ENCODE data around the gene HOXB2. TPM values are rescaled to one million over a fixed set of nuclear protein-coding genes. Genes with fewer than 3 reads are reported as not detected.
"Not testable (repeated sequence)": the region's sequence is repeated elsewhere in the genome, so short reads cannot be mapped to it uniquely, and the experiment has no call there.

Gene HOXB2
- polyA plus RNA-seq, 1 donor from 2014 or later, result not detected

- H3K27me3 ChIP-seq (ENCODE audit: insufficient read depth, low read depth, low read length), result peaks cover 44% of the 10 kb centered on the region
- no peaks in the 10 kb centered on the region for H3K9me2 ChIP-seq (ENCODE audit: insufficient read depth, low read length)
- no peaks in the 10 kb centered on the region for H4K20me1 ChIP-seq (ENCODE audit: insufficient read depth)
These were observed 34.5 kb downstream of the HOXB2 start for GRCh38 chr17:48510381-48510760.

GRCh38 chr17:48509708-48510107 lies 35.2 kb downstream of the HOXB2 start:
- not testable (repeated sequence) for H3K4me2 ChIP-seq (ENCODE audit: low read length); H3K9me3 ChIP-seq (ENCODE audit: low read length); H3K27ac ChIP-seq (ENCODE audit: low read length); H3F3A ChIP-seq (ENCODE audit: insufficient read depth, low read length, poor library complexity, severe bottlenecking); H3K4me3 ChIP-seq (ENCODE audit: low read length); H3K36me3 ChIP-seq (ENCODE audit: insufficient read depth, low read length); H2AFZ ChIP-seq (ENCODE audit: low read depth, low read length); H3K9me2 ChIP-seq (ENCODE audit: insufficient read depth, low read length); H3K9ac ChIP-seq (ENCODE audit: low read length); H4K20me1 ChIP-seq (ENCODE audit: insufficient read depth); H3K79me2 ChIP-seq (replicated peaks; ENCODE audit: insufficient read depth, low read length)
- H3K27me3 ChIP-seq (ENCODE audit: insufficient read depth, low read depth, low read length), result peaks cover 42% of the 10 kb centered on the region

More at GRCh38 chr17:48510381-48510760, 34.5 kb downstream of the HOXB2 start:
- Histone ChIP-seq H3K79me2 (replicated peaks; ENCODE audit: insufficient read depth, low read length) (no peaks in the 10 kb centered on the region), H3K9ac (ENCODE audit: low read length) (no peak overlapping the region), H3K27ac (ENCODE audit: low read length) (no peak overlapping the region), H3K36me3 (ENCODE audit: insufficient read depth, low read length) (no peaks in the 10 kb centered on the region), H3K4me2 (ENCODE audit: low read length) (no peak overlapping the region), H2AFZ (ENCODE audit: low read depth, low read length) (no peak overlapping the region), H3K4me3 (ENCODE audit: low read length) (no peak overlapping the region), H3F3A (ENCODE audit: insufficient read depth, low read length, poor library complexity, severe bottlenecking) (no peaks in the 10 kb centered on the region), H3K9me3 (ENCODE audit: low read length) (no peaks in the 10 kb centered on the region)
- TF ChIP-seq REST (IDR thresholded peaks at IDR 0.05; ENCODE audit: borderline replicate concordance) (no peak), SMC3 (conservative IDR thresholded peaks at IDR 0.05; ENCODE audit: poor library complexity) (no peak), TAF1 (IDR thresholded peaks at IDR 0.05; ENCODE audit: low read depth) (no peak), RAD21 (conservative IDR thresholded peaks at IDR 0.05) (no peak), CTCF (IDR thresholded peaks at IDR 0.05; ENCODE audit: poor library complexity, severe bottlenecking) (no peak), POLR2AphosphoS5 (IDR thresholded peaks at IDR 0.05) (no peak), EP300 (conservative IDR thresholded peaks at IDR 0.05; ENCODE audit: poor library complexity, severe bottlenecking) (no peak), EZH2 (IDR thresholded peaks at IDR 0.05; ENCODE audit: borderline replicate concordance, insufficient read depth, low read length, poor library complexity, severe bottlenecking) (no peak), MXI1 (conservative IDR thresholded peaks at IDR 0.05; ENCODE audit: poor library complexity, severe bottlenecking) (no peak)

GRCh38 chr17:48506246-48506645 lies 38.7 kb downstream of the HOXB2 start:
- Histone ChIP-seq H2AFZ (ENCODE audit: low read depth, low read length) (no peak overlapping the region), H3K36me3 (ENCODE audit: insufficient read depth, low read length) (no peaks in the 10 kb centered on the region), H3K79me2 (replicated peaks; ENCODE audit: insufficient read depth, low read length) (no peaks in the 10 kb centered on the region), H3K9me2 (ENCODE audit: insufficient read depth, low read length) (no peaks in the 10 kb centered on the region), H3K4me3 (ENCODE audit: low read length) (no peak overlapping the region), H3F3A (ENCODE audit: insufficient read depth, low read length, poor library complexity, severe bottlenecking) (no peaks in the 10 kb centered on the region), H4K20me1 (ENCODE audit: insufficient read depth) (no peaks in the 10 kb centered on the region), H3K9me3 (ENCODE audit: low read length) (no peaks in the 10 kb centered on the region), H3K27ac (ENCODE audit: low read length) (no peak overlapping the region), H3K27me3 (ENCODE audit: insufficient read depth, low read depth, low read length) (peaks cover 41% of the 10 kb centered on the region), H3K9ac (ENCODE audit: low read length) (no peak overlapping the region), H3K4me2 (ENCODE audit: low read length) (no peak overlapping the region)
- no peak for TF ChIP-seq REST (IDR thresholded peaks at IDR 0.05; ENCODE audit: borderline replicate concordance)
- TF ChIP-seq CTCF (IDR thresholded peaks at IDR 0.05; ENCODE audit: poor library complexity, severe bottlenecking), result no peak
- TF ChIP-seq TAF1 (IDR thresholded peaks at IDR 0.05; ENCODE audit: low read depth), result no peak
- TF ChIP-seq POLR2AphosphoS5 (IDR thresholded peaks at IDR 0.05), result no peak
- no peak for TF ChIP-seq MXI1 (conservative IDR thresholded peaks at IDR 0.05; ENCODE audit: poor library complexity, severe bottlenecking)
- no peak for TF ChIP-seq EP300 (conservative IDR thresholded peaks at IDR 0.05; ENCODE audit: poor library complexity, severe bottlenecking)
- no peak for TF ChIP-seq SMC3 (conservative IDR thresholded peaks at IDR 0.05; ENCODE audit: poor library complexity)
- TF ChIP-seq RAD21 (conservative IDR thresholded peaks at IDR 0.05), result no peak
- TF ChIP-seq EZH2 (IDR thresholded peaks at IDR 0.05; ENCODE audit: borderline replicate concordance, insufficient read depth, low read length, poor library complexity, severe bottlenecking), result no peak
